DMS153 (cell line): Measurements from ENCODE around the gene ACKR2.
"Not testable (repeated sequence)": the region's sequence is repeated elsewhere in the genome, so short reads cannot be mapped to it uniquely, and the experiment has no call there.

ENCODE experiments used
- DNase-seq: peaks from one replicate; lab custom pipeline; 2025; lab: John Stamatoyannopoulos, UW

The ACKR2 gene

DNA sequence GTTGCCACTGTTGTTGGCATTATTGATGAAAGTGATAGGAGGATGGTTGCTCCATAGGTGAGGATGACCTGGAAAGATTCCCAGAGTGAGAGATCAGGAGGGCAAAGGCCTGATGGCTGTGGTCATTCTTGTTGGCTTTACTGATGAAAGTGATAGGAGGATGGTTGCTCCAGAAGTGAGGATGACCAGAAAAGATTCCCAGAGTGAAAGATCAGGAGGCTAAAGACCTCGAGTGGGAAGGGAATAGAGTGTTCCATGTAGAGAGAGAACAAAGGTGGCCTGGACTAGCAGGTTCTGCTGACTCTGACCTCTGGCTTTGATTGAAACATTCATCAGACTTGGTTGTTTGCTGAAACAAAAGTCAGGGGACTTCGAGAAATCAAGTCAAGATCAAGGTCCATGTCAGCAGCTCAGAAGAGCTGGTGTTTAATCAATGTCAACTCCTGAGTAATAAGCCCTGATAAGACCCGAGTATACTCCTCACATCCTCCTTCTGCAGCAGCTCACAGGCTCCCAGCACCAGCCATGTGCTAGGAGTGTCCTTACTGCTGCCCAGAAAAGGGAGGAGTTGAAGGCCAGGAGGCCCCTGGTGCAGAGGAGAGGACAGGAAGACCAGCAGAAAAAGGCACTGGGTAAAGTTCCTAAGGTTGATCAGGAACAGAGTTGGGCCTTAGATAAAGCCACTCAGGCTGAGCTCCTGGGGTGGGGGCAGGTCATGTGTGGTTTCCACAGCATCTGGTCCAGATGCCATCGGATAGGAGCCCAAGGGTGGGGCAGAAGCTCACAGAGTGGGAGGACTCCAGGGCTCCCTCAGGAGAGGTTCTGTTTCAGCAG lies 46.5 kb downstream of the ACKR2 start:
- DNase-seq = no peak

DNA sequence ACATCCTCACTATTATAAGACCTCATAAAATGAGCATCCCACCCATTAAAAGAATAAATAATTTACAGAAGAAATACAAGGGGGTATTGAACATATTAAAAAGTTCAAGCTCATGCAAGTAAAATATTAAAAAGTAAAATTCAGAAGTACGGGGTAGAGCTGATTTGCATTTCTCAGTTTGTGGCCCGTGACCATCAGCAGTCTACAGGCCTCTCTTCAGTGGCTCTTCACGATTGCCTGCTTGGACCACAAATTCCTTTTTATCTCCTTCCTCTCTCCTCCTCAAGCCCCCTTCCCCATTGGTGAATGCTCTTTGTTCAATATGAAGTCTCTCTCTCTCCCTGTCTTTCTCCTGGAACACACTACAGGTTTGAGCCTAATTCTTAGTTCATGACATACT lies 47.3 kb downstream of the ACKR2 start:
- no peak for DNase-seq

DNA sequence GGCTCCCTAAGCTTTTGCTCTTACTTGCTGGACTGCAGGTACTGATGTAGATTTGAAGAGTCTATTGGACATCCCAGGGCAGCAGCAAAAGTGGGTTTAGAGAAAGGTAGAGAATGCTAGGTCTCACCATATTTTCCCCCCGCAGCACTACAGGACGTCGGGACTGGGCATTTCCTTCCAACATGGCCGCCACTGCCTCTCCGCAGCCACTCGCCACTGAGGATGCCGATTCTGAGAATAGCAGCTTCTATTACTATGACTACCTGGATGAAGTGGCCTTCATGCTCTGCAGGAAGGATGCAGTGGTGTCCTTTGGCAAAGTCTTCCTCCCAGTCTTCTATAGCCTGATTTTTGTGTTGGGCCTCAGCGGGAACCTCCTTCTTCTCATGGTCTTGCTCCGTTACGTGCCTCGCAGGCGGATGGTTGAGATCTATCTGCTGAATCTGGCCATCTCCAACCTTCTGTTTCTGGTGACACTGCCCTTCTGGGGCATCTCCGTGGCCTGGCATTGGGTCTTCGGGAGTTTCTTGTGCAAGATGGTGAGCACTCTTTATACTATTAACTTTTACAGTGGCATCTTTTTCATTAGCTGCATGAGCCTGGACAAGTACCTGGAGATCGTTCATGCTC lies 55.2 kb downstream of the ACKR2 start:
- DNase-seq = no peak

DNA sequence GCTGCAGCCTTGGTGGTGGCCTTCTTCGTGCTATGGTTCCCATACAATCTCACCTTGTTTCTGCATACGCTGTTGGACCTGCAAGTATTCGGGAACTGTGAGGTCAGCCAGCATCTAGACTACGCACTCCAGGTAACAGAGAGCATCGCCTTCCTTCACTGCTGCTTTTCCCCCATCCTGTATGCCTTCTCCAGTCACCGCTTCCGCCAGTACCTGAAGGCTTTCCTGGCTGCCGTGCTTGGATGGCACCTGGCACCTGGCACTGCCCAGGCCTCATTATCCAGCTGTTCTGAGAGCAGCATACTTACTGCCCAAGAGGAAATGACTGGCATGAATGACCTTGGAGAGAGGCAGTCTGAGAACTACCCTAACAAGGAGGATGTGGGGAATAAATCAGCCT lies 56.0 kb downstream of the ACKR2 start:
- DNase-seq = no peak

GRCh38 chr3:42867138-42867537 lies 57.9 kb downstream of the ACKR2 start:
- DNase-seq = no peak

- no peak for DNase-seq
These were observed 59.6 kb downstream of the ACKR2 start for GRCh38 chr3:42868841-42869240.

GRCh38 chr3:42871592-42872196 lies 62.4 kb downstream of the ACKR2 start:
- no peak for DNase-seq

DNA sequence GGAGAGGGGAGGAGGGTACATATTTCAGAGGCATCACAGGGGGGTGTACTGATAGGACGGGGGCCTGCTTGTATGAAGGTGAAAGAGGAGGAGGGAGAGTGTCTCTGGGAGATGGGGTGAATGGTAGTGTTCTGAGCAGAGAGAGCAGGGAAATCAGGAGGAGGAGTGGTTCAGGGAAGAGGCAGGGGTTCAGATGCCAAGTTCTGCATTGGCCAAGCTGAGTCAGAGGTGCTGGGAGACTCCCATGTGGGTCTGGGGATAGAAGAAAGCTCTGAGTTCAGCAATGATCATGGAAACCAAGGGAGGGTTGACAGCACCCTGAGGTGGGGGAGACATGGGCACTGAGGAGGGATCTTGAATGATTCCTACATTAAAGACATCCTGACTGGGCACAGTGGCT lies 63.5 kb downstream of the ACKR2 start:
- no peak for DNase-seq

- no peak for DNase-seq
These were observed 64.2 kb downstream of the ACKR2 start for GRCh38 chr3:42873221-42873982.

DNA sequence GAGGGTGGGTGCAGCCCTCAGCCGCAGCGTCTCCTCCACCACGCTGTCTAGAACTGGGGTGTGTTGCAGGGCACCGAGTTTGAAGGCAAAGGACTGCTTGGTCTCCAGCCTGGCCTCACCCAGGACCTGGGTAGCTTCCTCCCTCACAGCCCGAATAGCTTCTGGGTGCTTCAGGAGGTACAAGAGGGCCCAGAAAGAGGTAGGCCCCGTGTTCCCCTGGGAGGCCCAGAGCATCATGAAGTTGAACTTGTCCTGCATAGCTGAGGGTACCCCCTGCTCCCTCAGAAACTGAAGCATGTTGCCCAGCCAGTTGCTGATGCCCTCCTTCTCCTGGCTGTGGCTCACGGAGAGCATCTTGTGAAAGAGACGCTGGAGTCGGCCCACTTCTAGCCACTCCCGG lies 65.5 kb downstream of the ACKR2 start:
- DNase-seq = no peak

DNA sequence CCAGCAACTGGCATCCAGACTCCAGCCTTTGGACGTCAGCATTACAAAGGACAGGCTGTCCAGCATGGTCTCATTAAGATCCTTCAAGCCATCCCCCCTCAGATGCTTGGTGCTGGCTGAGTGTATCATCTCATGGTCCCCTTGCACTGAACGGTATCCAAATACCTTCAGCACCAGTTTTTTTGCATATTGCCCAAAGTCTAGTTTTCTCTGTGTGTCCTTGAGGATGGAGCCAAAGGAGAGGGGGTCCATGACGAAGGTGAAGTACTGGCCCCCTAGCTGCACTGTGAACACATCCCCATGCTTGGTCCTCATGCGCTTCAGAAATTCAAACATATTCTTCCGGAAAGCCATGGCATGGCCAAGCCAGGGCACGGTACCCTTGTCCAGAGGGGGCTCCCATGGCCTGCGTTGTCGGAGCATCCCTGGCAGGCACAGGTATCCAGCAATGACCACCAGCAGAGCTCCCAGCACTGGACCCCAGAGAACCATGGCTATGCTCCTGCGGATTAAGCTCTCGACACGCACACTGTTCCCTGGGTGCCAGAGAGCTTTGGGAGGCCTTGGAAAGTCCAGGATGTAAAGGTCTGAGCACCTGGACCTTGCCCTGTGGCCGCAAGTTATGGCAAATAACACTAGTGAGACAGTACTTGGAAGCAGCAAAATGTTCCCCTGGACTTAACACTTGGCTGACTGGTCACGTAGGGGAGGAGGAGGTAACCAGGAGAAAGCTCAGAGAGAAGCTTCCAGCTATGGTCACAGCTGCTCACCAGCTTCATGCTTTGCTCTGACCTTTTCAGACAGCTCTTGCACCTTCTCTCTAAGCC lies 66.3 kb downstream of the ACKR2 start, which contains the start of gene CYP8B1:
TSS of gene CYP8B1 (minus strand) at position 555 of the 827 bp plus-strand sequence. CDS start at position 492, 63 bp downstream.
- no peak for DNase-seq

DNA sequence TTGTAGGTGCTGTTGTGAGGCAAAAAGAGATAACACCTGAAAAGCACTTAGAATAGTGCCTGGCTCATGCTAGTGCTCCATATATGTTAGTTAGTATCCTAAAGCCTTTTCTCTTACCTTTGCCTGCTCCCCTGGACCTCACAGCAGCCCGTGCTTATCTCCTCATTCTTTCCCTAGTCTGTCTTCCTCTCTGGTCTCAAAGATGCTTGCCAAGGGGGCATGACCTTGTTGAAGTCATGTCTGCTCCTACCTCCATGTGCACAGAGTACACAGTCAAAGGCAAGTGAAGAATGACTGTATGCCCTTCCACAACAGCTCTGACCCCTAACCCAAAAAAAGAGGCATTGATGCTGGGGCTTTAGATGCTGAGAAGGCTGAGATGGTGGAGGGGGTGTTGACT lies 67.2 kb downstream of the ACKR2 start:
- DNase-seq = no peak

- no peak for DNase-seq
These were observed 67.9 kb downstream of the ACKR2 start for GRCh38 chr3:42876940-42877720.

DNA sequence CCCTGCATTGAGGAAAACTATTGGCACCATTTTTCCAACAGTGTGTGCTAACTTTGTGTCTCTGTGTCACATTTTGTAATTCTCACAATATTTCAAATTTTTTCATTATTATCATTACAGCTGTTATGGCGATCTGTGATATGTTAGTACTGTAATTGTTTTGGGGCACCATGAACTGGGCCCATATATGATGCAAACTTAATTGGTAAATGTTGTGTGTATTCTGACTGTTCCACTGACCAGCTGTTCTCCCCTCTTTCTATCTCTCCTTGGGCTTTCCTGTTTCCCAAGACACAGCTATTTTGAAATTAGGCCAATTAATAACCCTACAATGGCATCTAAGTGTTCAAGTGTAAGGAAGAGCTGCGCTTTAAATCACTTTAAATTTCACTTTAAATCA lies 68.6 kb downstream of the ACKR2 start:
- no peak for DNase-seq

DNA sequence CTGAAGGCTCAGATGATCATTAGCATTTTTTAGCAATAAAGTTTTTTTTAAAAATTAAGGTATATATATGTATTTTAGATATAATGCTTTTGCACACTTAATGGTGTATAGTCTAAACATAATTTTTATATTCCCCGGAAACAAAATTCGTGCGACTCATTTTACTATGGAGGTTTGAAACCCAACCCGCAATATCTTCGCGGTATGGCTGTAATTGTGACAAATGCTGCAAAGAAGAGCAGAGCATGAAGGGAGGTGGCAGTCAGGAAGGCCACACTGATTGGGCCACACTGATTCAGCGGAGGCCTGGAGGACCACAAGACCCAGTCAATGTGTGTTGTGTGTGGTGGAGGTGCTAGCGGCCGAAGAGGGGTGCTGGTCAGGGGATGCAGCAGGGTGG lies 70.9 kb downstream of the ACKR2 start:
- DNase-seq = no peak

- peak; percentile 20 for DNase-seq
These were observed 71.6 kb downstream of the ACKR2 start for GRCh38 chr3:42880601-42881451.

DNA sequence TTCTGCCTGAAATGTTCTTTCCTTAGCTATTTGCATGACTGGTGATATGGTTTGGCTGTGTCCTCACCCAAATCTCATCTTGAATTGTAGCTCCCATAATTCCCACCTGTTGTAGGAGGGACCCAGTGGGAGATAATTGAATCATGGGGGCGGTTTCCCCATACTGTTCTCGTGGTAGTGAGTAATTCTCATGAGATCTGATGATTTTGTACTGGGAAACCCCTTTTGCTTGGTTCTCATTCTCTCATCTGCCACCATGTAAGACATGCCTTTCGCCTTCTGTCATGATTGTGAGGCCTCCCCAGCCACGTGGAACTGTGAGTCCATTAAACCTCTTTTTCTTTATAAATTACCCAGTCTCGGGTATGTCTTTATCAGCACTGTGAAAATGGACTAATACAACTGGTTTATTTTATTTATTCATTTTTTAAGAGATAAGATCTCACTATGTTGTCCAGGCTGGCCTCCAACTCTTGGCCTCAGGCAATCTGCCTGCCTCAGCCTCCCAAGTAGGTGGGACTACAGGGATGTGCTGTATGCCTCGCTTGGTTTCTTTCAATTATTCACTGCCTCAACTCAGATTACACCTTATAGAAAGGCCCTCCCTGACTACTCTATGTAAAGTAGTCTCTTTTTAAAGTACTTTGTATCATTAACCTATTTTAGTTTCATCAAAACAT lies 74.1 kb downstream of the ACKR2 start:
- DNase-seq = not testable (repeated sequence)

GRCh38 chr3:42884324-42884723 lies 75.1 kb downstream of the ACKR2 start:
- DNase-seq = no peak

- no peak for DNase-seq
These were observed 77.1 kb downstream of the ACKR2 start for GRCh38 chr3:42886294-42886822.
